ENCODE measurements around the gene NCKAP5. TPM values are rescaled to one million over a fixed set of nuclear protein-coding genes. Genes with fewer than 3 reads are reported as not detected.

NCKAP5 gene
- polyA plus RNA-seq, 3 donors, result not detected

GRCh38 chr2:132632000-132632649 is 936.1 kb downstream of the NCKAP5 start:
- Histone ChIP-seq H3K4me1 (ENCODE audit: control insufficient read depth in 1 of 2, insufficient read depth in 2 of 2, low read length in 2 of 2) (no peaks in the 10 kb centered on the region), H4K20me1 (ENCODE audit: insufficient read depth, low read length) (no peaks in the 10 kb centered on the region), H2AFZ (ENCODE audit: insufficient read depth, low read depth, low read length, poor library complexity, severe bottlenecking) (no peak overlapping the region), H3K27ac (ENCODE audit: low read depth in 1 of 2, low read length in 2 of 2) (no peak overlapping the region), H3K79me2 (ENCODE audit: insufficient read depth, low read length) (no peaks in the 10 kb centered on the region), H3K27me3 (ENCODE audit: control insufficient read depth in 2 of 2, insufficient read depth in 2 of 2, low read length in 2 of 2) (no peaks in the 10 kb centered on the region), H3K9me3 (replicated peaks in 1 of 2; ENCODE audit: control insufficient read depth in 1 of 2, insufficient read depth in 1 of 2, low read length in 2 of 2) (no peaks in the 10 kb centered on the region), H3K4me3 (replicated peaks in 1 of 3; ENCODE audit: low read depth in 2 of 3, low read length in 3 of 3) (no peak overlapping the region), H3K9ac (ENCODE audit: insufficient read depth, low read length, poor library complexity, severe bottlenecking) (no peak overlapping the region), H3K4me2 (replicated peaks; ENCODE audit: extremely low read depth, low read length, poor library complexity, severe bottlenecking) (no peak overlapping the region), H3K36me3 (replicated peaks in 1 of 2; ENCODE audit: control insufficient read depth in 1 of 2, insufficient read depth in 2 of 2, low read length in 2 of 2) (no peaks in the 10 kb centered on the region)
- intact Hi-C loops (cut with micrococcal nuclease), result no loop called here
- TF ChIP-seq CTCF (IDR thresholded peaks at IDR 0.05), result no peak
- Mint-ChIP-seq H3K9me3 (peaks cover 0 to 6% (median 2%) of the 10 kb centered on the region in 7 donors), H3K27ac (no peak overlapping the region), H3K4me1 (peaks cover 2% of the 10 kb centered on the region), H3K27me3 (ENCODE audit: low read depth in 3 of 3) (peaks cover 1 to 4% (median 3%) of the 10 kb centered on the region in 3 donors), H3K4me3 (no peak overlapping the region), H3K36me3 (no peaks in the 10 kb centered on the region)
- WGBS (ENCODE audit: insufficient coverage), result 93% methylated on average over 3 of the region's 6 CpGs
- no peak for DNase-seq

- no peaks in the 10 kb centered on the region for H3K27me3 ChIP-seq (ENCODE audit: control insufficient read depth in 2 of 2, insufficient read depth in 2 of 2, low read length in 2 of 2)
- TF ChIP-seq CTCF (IDR thresholded peaks at IDR 0.05), result no peak
- no peaks in the 10 kb centered on the region for H4K20me1 ChIP-seq (ENCODE audit: insufficient read depth, low read length)
- no peaks in the 10 kb centered on the region for H3K36me3 ChIP-seq (replicated peaks in 1 of 2; ENCODE audit: control insufficient read depth in 1 of 2, insufficient read depth in 2 of 2, low read length in 2 of 2)
- H3K36me3 Mint-ChIP-seq, result no peaks in the 10 kb centered on the region
- no peak overlapping the region for H3K4me3 Mint-ChIP-seq
- H3K4me1 Mint-ChIP-seq, result peaks cover 14% of the 10 kb centered on the region
- H2AFZ ChIP-seq (ENCODE audit: insufficient read depth, low read depth, low read length, poor library complexity, severe bottlenecking), result no peak overlapping the region
- H3K9me3 ChIP-seq (replicated peaks in 1 of 2; ENCODE audit: control insufficient read depth in 1 of 2, insufficient read depth in 1 of 2, low read length in 2 of 2), result no peaks in the 10 kb centered on the region
- no peak overlapping the region for H3K27ac Mint-ChIP-seq
- intact Hi-C loops (cut with micrococcal nuclease), result no loop called here
- no peaks in the 10 kb centered on the region for H3K79me2 ChIP-seq (ENCODE audit: insufficient read depth, low read length)
- no peak overlapping the region for H3K27ac ChIP-seq (ENCODE audit: low read depth in 1 of 2, low read length in 2 of 2)
- H3K4me3 ChIP-seq (replicated peaks in 1 of 3; ENCODE audit: low read depth in 2 of 3, low read length in 3 of 3), result no peak overlapping the region
- WGBS (ENCODE audit: insufficient coverage), result 83% methylated on average over 1 of the region's 3 CpGs
- DNase-seq, result no peak
- peaks cover 0 to 4% (median 0%) of the 10 kb centered on the region in 7 donors for H3K9me3 Mint-ChIP-seq
- H3K4me1 ChIP-seq (ENCODE audit: control insufficient read depth in 1 of 2, insufficient read depth in 2 of 2, low read length in 2 of 2), result peaks cover 9 to 16% of the 10 kb centered on the region in 2 donors
- H3K9ac ChIP-seq (ENCODE audit: insufficient read depth, low read length, poor library complexity, severe bottlenecking), result no peak overlapping the region
- no peak overlapping the region for H3K4me2 ChIP-seq (replicated peaks; ENCODE audit: extremely low read depth, low read length, poor library complexity, severe bottlenecking)
- H3K27me3 Mint-ChIP-seq (ENCODE audit: low read depth in 3 of 3), result peaks cover 0 to 7% (median 1%) of the 10 kb centered on the region in 3 donors
Observed at GRCh38 chr2:132627536-132627935, 940.7 kb downstream of the NCKAP5 start.
